ENCODE measurements around the gene ACTL7A. TPM values are rescaled to one million over a fixed set of nuclear protein-coding genes. Genes with fewer than 3 reads are reported as not detected.
A peak's percentile ranks its signal among the peaks of the same experiment; 100 is the strongest.

ACTL7A gene
- total RNA-seq = not detected

GRCh38 chr9:108861997-108862396, at the start of gene ACTL7A:
TSS of gene ACTL7A (plus strand) at chr9:108862266. CDS start at chr9:108862323, 57 bp downstream.
- H3K36me3 Mint-ChIP-seq (ENCODE audit: low read depth) = peaks cover under 1% of the 10 kb centered on the region
- no peak within 1 kb of the TSS for H3K4me3 Mint-ChIP-seq
- no peaks in the 10 kb centered on the region for H3K27me3 Mint-ChIP-seq
- no peaks in the 10 kb centered on the region for H3K4me1 Mint-ChIP-seq
- no peaks in the 10 kb centered on the region for H3K9me3 Mint-ChIP-seq
- no peak for ATAC-seq (replicated peaks)
- no peak within 1 kb of the TSS for H3K27ac Mint-ChIP-seq

GRCh38 chr9:108812396-108813025, 49.6 kb upstream of the ACTL7A start:
- Mint-ChIP-seq H3K9me3 (no peaks in the 10 kb centered on the region), H3K36me3 (ENCODE audit: low read depth) (no peaks in the 10 kb centered on the region), H3K4me3 (no peak overlapping the region), H3K27me3 (peaks cover 26% of the 10 kb centered on the region), H3K27ac (no peak overlapping the region), H3K4me1 (no peaks in the 10 kb centered on the region)
- no peak for ATAC-seq (replicated peaks)

- Mint-ChIP-seq H3K9me3 (no peaks in the 10 kb centered on the region), H3K4me3 (no peak overlapping the region), H3K36me3 (ENCODE audit: low read depth) (no peaks in the 10 kb centered on the region), H3K27me3 (peaks cover 23% of the 10 kb centered on the region), H3K4me1 (no peaks in the 10 kb centered on the region), H3K27ac (no peak overlapping the region)
- ATAC-seq (replicated peaks) = no peak
These were observed 48.0 kb upstream of the ACTL7A start for GRCh38 chr9:108813951-108814601.

- Mint-ChIP-seq H3K27me3 (peaks cover 23% of the 10 kb centered on the region), H3K4me1 (no peaks in the 10 kb centered on the region), H3K27ac (no peak overlapping the region), H3K4me3 (no peak overlapping the region), H3K9me3 (no peaks in the 10 kb centered on the region), H3K36me3 (ENCODE audit: low read depth) (no peaks in the 10 kb centered on the region)
- no peak for ATAC-seq (replicated peaks)
These were observed 46.9 kb upstream of the ACTL7A start for GRCh38 chr9:108815156-108815555.

GRCh38 chr9:108816037-108816436, 46.0 kb upstream of the ACTL7A start:
- Mint-ChIP-seq H3K27ac (no peak overlapping the region), H3K4me1 (no peaks in the 10 kb centered on the region), H3K9me3 (no peaks in the 10 kb centered on the region), H3K4me3 (no peak overlapping the region), H3K27me3 (peaks cover 23% of the 10 kb centered on the region), H3K36me3 (ENCODE audit: low read depth) (no peaks in the 10 kb centered on the region)
- ATAC-seq (replicated peaks) = no peak

GRCh38 chr9:108823829-108824228, 38.2 kb upstream of the ACTL7A start:
- H3K9me3 Mint-ChIP-seq = peaks cover 8% of the 10 kb centered on the region
- no peaks in the 10 kb centered on the region for H3K4me1 Mint-ChIP-seq
- H3K27me3 Mint-ChIP-seq = peaks cover 15% of the 10 kb centered on the region
- H3K4me3 Mint-ChIP-seq = no peak overlapping the region
- no peaks in the 10 kb centered on the region for H3K36me3 Mint-ChIP-seq (ENCODE audit: low read depth)
- H3K27ac Mint-ChIP-seq = no peak overlapping the region
- no peak for ATAC-seq (replicated peaks)

GRCh38 chr9:108830272-108830671, 31.8 kb upstream of the ACTL7A start:
- Mint-ChIP-seq H3K4me3 (no peak overlapping the region), H3K36me3 (ENCODE audit: low read depth) (no peaks in the 10 kb centered on the region), H3K9me3 (no peaks in the 10 kb centered on the region), H3K4me1 (peaks cover 5% of the 10 kb centered on the region), H3K27me3 (peaks cover 15% of the 10 kb centered on the region), H3K27ac (no peak overlapping the region)
- ATAC-seq (replicated peaks) = peak; percentile 51

GRCh38 chr9:108831496-108832178, 30.4 kb upstream of the ACTL7A start:
- H3K27ac Mint-ChIP-seq = no peak overlapping the region
- H3K4me1 Mint-ChIP-seq = peaks cover 5% of the 10 kb centered on the region
- H3K36me3 Mint-ChIP-seq (ENCODE audit: low read depth) = no peaks in the 10 kb centered on the region
- peaks cover 8% of the 10 kb centered on the region for H3K27me3 Mint-ChIP-seq
- peak; percentile 34 for ATAC-seq (replicated peaks)
- H3K9me3 Mint-ChIP-seq = no peaks in the 10 kb centered on the region
- H3K4me3 Mint-ChIP-seq = no peak overlapping the region

- H3K27me3 Mint-ChIP-seq = peaks cover 8% of the 10 kb centered on the region
- ATAC-seq (replicated peaks) = no peak
- H3K9me3 Mint-ChIP-seq = no peaks in the 10 kb centered on the region
- H3K4me3 Mint-ChIP-seq = no peak overlapping the region
- H3K36me3 Mint-ChIP-seq (ENCODE audit: low read depth) = no peaks in the 10 kb centered on the region
- peaks cover 5% of the 10 kb centered on the region for H3K4me1 Mint-ChIP-seq
- no peak overlapping the region for H3K27ac Mint-ChIP-seq
These were observed 29.9 kb upstream of the ACTL7A start for GRCh38 chr9:108832179-108832500.

- no peak overlapping the region for H3K27ac Mint-ChIP-seq
These were observed 27.0 kb upstream of the ACTL7A start for GRCh38 chr9:108834959-108835665.

GRCh38 chr9:108835831-108836230, 26.2 kb upstream of the ACTL7A start:
- Mint-ChIP-seq H3K36me3 (ENCODE audit: low read depth) (no peaks in the 10 kb centered on the region), H3K27me3 (peaks cover 4% of the 10 kb centered on the region), H3K4me3 (no peak overlapping the region), H3K9me3 (no peaks in the 10 kb centered on the region), H3K27ac (no peak overlapping the region), H3K4me1 (peaks cover under 1% of the 10 kb centered on the region)
- ATAC-seq (replicated peaks) = no peak

More at GRCh38 chr9:108834959-108835665, 27.0 kb upstream of the ACTL7A start:
- H3K4me3 Mint-ChIP-seq = no peak overlapping the region
- no peak for ATAC-seq (replicated peaks)
- H3K4me1 Mint-ChIP-seq = peaks cover 5% of the 10 kb centered on the region
- no peaks in the 10 kb centered on the region for H3K9me3 Mint-ChIP-seq
- no peaks in the 10 kb centered on the region for H3K36me3 Mint-ChIP-seq (ENCODE audit: low read depth)
- H3K27me3 Mint-ChIP-seq = peaks cover 8% of the 10 kb centered on the region

- ATAC-seq (replicated peaks) = no peak
- no peak overlapping the region for H3K27ac Mint-ChIP-seq
- H3K4me1 Mint-ChIP-seq = no peaks in the 10 kb centered on the region
- H3K27me3 Mint-ChIP-seq = peaks cover 4% of the 10 kb centered on the region
- no peak overlapping the region for H3K4me3 Mint-ChIP-seq
- no peaks in the 10 kb centered on the region for H3K9me3 Mint-ChIP-seq
- H3K36me3 Mint-ChIP-seq (ENCODE audit: low read depth) = no peaks in the 10 kb centered on the region
These were observed 25.7 kb upstream of the ACTL7A start for GRCh38 chr9:108836319-108836718.

GRCh38 chr9:108836781-108837180, 25.3 kb upstream of the ACTL7A start:
- Mint-ChIP-seq H3K4me3 (no peak overlapping the region), H3K27me3 (peaks cover 4% of the 10 kb centered on the region), H3K4me1 (no peaks in the 10 kb centered on the region), H3K9me3 (no peaks in the 10 kb centered on the region), H3K36me3 (ENCODE audit: low read depth) (no peaks in the 10 kb centered on the region), H3K27ac (no peak overlapping the region)
- ATAC-seq (replicated peaks) = no peak

GRCh38 chr9:108837530-108837929, 24.5 kb upstream of the ACTL7A start:
- H3K4me3 Mint-ChIP-seq = no peak overlapping the region
- H3K36me3 Mint-ChIP-seq (ENCODE audit: low read depth) = no peaks in the 10 kb centered on the region
- peaks cover 3% of the 10 kb centered on the region for H3K4me1 Mint-ChIP-seq
- no peak overlapping the region for H3K27ac Mint-ChIP-seq
- H3K27me3 Mint-ChIP-seq = peaks cover 4% of the 10 kb centered on the region
- no peak for ATAC-seq (replicated peaks)
- H3K9me3 Mint-ChIP-seq = no peaks in the 10 kb centered on the region

Measured in activated T-helper 17 cell treated with anti-CD3 and anti-CD28 coated beads, Interleukin-2, amount 50 U/mL, for 72 hours (primary cell).